BJ (cell line): ENCODE results near the gene CNPY4. TPM values are rescaled to one million over a fixed set of nuclear protein-coding genes. Genes with fewer than 3 reads are reported as not detected.
A peak's percentile ranks its signal among the peaks of the same experiment; 100 is the strongest.

Experiments used
- CTCF ChIA-PET: fragments of 350-600 bp; formaldehyde crosslinking; extraction: SDS; loops from one replicate; lab custom pipeline; 2021; ENCODE audit warnings: antibody characterized with exemption, inconsistent platforms; lab: Yijun Ruan, JAX
- POLR2A ChIA-PET: fragments of 300-600 bp; sonication (Branson Sonifier 250); formaldehyde crosslinking; extraction: SDS; loops from one replicate; lab custom pipeline; 2021; ENCODE audit warnings: antibody characterized with exemption; lab: Charles Lee
- DNase-seq: peaks from one replicate; pipeline ENCODE4 v3.0.0-alpha.2; 2011; ENCODE audit warnings: low read depth
- H3K27me3 ChIP-seq: 2 replicates; pipeline ENCODE4 v1.6.0; 2011; ENCODE audit warnings: low read length; ENCODE audit not compliant: control insufficient read depth, insufficient read depth
- H3K36me3 ChIP-seq: 2 replicates; pipeline ENCODE4 v1.5.1; 2011; ENCODE audit warnings: low read length; ENCODE audit not compliant: control insufficient read depth, insufficient read depth
- H3K4me3 ChIP-seq: 2 replicates; pipeline ENCODE4 v1.5.1; 2011; ENCODE audit warnings: low read depth, mild to moderate bottlenecking, control low read depth, low read length
- polyA minus RNA-seq: library from RNA; depleted of rRNA, polyadenylated mRNA; stranded (reverse); fragments of >200 nt; gene quantifications from 2 replicates; pipeline ENCODE4 v1.2.3, GENCODE V29; 2011; rRNA and poly(A)+ RNA removed
- polyA plus RNA-seq: library from polyadenylated mRNA; depleted of rRNA; stranded (reverse); fragments of >200 nt; gene quantifications from 2 replicates; pipeline ENCODE4 v1.2.3, GENCODE V29; 2011; rRNA removed
- TF ChIP-seq, protein P1 (sequence below): IDR thresholded peaks from 2 replicates; pipeline ENCODE4 v1.5.1; 2011; ENCODE audit warnings: low read depth, mild to moderate bottlenecking, control low read depth, inconsistent platforms, low read length, moderate library complexity; ENCODE audit not compliant: insufficient read depth

Gene CNPY4, protein sequence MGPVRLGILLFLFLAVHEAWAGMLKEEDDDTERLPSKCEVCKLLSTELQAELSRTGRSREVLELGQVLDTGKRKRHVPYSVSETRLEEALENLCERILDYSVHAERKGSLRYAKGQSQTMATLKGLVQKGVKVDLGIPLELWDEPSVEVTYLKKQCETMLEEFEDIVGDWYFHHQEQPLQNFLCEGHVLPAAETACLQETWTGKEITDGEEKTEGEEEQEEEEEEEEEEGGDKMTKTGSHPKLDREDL
- polyA plus RNA-seq (20.9 and 23.5 TPM in 2 replicates), polyA minus RNA-seq (6.5 and 10.8 TPM in 2 replicates)

- CTCF ChIA-PET, result no interaction called here
- POLR2A ChIA-PET, result no interaction called here
- DNase-seq, result peak; percentile 68
- TF ChIP-seq, protein P1, sequence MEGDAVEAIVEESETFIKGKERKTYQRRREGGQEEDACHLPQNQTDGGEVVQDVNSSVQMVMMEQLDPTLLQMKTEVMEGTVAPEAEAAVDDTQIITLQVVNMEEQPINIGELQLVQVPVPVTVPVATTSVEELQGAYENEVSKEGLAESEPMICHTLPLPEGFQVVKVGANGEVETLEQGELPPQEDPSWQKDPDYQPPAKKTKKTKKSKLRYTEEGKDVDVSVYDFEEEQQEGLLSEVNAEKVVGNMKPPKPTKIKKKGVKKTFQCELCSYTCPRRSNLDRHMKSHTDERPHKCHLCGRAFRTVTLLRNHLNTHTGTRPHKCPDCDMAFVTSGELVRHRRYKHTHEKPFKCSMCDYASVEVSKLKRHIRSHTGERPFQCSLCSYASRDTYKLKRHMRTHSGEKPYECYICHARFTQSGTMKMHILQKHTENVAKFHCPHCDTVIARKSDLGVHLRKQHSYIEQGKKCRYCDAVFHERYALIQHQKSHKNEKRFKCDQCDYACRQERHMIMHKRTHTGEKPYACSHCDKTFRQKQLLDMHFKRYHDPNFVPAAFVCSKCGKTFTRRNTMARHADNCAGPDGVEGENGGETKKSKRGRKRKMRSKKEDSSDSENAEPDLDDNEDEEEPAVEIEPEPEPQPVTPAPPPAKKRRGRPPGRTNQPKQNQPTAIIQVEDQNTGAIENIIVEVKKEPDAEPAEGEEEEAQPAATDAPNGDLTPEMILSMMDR, result no peak
- H3K27me3 ChIP-seq, result no peaks in the 10 kb centered on the region
- H3K4me3 ChIP-seq, result peak within 1 kb of the TSS; percentile 78
- H3K36me3 ChIP-seq, result peaks cover 4% of the 10 kb centered on the region; the same call in 1 of the 2 replicates
Observed at GRCh38 chr7:100119072-100119969, at the start of gene CNPY4, which contains the start of gene TAF6. CNPY4 (plus strand) TSS chr7:100119634; CDS start chr7:100119745, 111 bp downstream. TAF6 (minus strand) TSS chr7:100119358; CDS start chr7:100114209, 5,149 bp downstream.

GRCh38 chr7:100069991-100070390 is 49.4 kb upstream of the CNPY4 start:
- DNase-seq, result no peak
- Histone ChIP-seq H3K36me3 (peaks cover 43% of the 10 kb centered on the region), H3K4me3 (no peak overlapping the region), H3K27me3 (no peaks in the 10 kb centered on the region)
- ChIA-PET CTCF (interaction anchor here (0.8 kb wide), 1 partner anchor 11 kb away, joined by 3 read pairs; no protein-coding TSS in a partner anchor), POLR2A (no interaction called here)
- TF ChIP-seq, protein P1, result no peak

- TF ChIP-seq, protein P1, result no peak
- peaks cover 50% of the 10 kb centered on the region for H3K36me3 ChIP-seq
- H3K4me3 ChIP-seq, result no peak overlapping the region
- no peaks in the 10 kb centered on the region for H3K27me3 ChIP-seq
- POLR2A ChIA-PET, result no interaction called here
- CTCF ChIA-PET, result interaction anchor here (0.8 to 1.3 kb wide), 2 partner anchors 11 to 81 kb away, joined by 3 to 4 read pairs; no protein-coding TSS in a partner anchor
- DNase-seq, result no peak
Observed at GRCh38 chr7:100071018-100071723, 48.3 kb upstream of the CNPY4 start.

DNA sequence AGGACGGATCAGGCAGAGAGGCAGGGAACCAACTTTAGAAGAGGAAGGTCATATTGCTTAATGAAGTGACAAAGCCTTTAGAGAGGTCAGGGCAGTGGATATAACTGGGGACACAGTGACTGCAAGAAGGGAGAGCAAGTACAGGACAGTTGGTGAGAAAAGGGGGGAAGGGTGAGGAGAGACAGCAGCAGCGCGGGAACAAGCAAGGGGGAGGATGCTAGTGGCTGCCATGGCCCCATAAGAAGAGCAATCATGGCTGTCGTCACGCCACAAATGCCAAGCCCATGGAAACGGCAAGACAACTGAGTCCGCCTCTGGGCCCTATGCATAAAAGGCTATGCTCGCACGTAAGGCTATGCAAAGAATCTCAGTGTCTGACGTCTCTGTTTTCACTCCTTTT is 47.0 kb upstream of the CNPY4 start:
- POLR2A ChIA-PET, result no interaction called here
- DNase-seq, result no peak
- Histone ChIP-seq H3K36me3 (peaks cover 58% of the 10 kb centered on the region), H3K27me3 (no peaks in the 10 kb centered on the region), H3K4me3 (no peak overlapping the region)
- CTCF ChIA-PET, result no interaction called here
- TF ChIP-seq, protein P1, result no peak
